GM10248 (cell line): Measurements from ENCODE around the gene PPP2R2B.

Experiments used
- CTCF ChIA-PET: fragments of 300-600 bp; sonication (Branson Sonifier 250); formaldehyde crosslinking; extraction: SDS; loops from one replicate; lab custom pipeline; 2021; ENCODE audit warnings: antibody characterized with exemption; lab: Yijun Ruan, JAX
- POLR2A ChIA-PET: fragments of 350-650 bp; sonication (Branson Sonifier 250); formaldehyde crosslinking; extraction: SDS; loops from one replicate; lab custom pipeline; 2020; ENCODE audit warnings: antibody characterized with exemption; lab: Yijun Ruan, JAX
- DNase-seq: peaks from one replicate; pipeline ENCODE4 v3.0.0; 2012; ENCODE audit errors: extremely low spot score
- TF ChIP-seq, protein P1 (sequence below): IDR thresholded peaks from 2 replicates; pipeline ENCODE4 v1.5.1; 2012; ENCODE audit warnings: mild to moderate bottlenecking, low read depth; ENCODE audit errors: extremely low read depth, missing control alignments, control extremely low read depth

Gene PPP2R2B

DNA sequence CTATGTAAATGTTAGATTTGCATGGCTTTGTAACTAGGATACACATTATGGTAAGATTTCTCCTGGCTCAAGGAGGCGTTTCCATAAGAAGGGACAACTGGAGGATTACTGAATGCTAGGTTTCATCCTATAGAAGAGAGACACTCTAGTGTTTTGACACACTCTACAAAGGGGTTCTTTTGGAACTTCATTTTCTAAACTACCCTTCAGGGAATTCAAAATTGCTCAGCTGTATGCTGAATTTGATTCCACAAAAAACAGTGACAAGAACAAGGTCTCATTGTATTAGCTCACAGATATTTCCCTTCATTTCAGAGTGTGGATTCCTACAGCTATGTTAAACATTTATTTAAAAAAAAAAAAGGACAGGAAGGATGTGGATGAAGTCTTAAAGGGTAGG, 151.7 kb downstream of the PPP2R2B start:
- CTCF ChIA-PET = no interaction called here
- TF ChIP-seq, protein P1, sequence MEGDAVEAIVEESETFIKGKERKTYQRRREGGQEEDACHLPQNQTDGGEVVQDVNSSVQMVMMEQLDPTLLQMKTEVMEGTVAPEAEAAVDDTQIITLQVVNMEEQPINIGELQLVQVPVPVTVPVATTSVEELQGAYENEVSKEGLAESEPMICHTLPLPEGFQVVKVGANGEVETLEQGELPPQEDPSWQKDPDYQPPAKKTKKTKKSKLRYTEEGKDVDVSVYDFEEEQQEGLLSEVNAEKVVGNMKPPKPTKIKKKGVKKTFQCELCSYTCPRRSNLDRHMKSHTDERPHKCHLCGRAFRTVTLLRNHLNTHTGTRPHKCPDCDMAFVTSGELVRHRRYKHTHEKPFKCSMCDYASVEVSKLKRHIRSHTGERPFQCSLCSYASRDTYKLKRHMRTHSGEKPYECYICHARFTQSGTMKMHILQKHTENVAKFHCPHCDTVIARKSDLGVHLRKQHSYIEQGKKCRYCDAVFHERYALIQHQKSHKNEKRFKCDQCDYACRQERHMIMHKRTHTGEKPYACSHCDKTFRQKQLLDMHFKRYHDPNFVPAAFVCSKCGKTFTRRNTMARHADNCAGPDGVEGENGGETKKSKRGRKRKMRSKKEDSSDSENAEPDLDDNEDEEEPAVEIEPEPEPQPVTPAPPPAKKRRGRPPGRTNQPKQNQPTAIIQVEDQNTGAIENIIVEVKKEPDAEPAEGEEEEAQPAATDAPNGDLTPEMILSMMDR = no peak
- no peak for DNase-seq
- POLR2A ChIA-PET = no interaction called here

DNA sequence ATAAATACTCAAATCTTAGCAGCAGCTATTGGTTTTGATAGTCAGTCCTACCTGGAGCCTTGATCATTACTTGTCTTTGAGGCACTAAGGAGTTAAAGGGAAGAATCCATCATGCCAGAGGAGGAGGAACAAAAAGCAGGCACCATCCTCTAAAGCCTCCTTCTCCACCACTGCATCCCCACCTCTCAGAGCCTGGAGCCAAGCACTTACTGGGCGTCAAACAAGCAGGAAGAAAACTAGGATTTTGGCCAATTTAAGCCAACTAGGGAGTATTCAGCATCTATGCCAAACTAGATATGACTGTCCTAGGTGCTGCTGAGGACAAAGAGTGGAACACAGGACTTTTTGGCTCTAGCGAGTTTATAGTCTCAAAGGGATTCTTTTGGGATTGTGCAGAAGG, 152.5 kb downstream of the PPP2R2B start:
- TF ChIP-seq, protein P1 = no peak
- CTCF ChIA-PET = interaction anchor here (1.1 kb wide), 1 partner anchor 17 kb away, joined by 4 read pairs; no protein-coding TSS in a partner anchor
- POLR2A ChIA-PET = no interaction called here
- DNase-seq = no peak

DNA sequence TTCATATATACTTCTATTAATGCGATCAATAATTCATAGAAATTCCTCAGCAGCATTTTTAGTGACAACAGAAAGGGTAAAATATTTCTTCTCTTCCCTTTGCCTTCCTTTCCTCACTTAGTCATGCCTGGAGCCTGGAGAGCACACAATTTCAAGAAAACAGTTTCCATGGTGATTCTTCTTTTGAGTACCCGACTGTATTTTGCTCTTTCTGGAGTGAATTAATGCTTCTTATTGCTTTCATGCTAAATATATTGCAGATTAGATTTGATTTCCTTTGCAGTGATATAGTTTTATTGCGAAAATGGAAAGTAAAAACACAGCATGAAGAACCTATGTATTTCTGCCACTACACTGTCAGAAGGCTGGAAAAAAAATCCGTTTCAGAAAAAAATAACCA, 153.5 kb downstream of the PPP2R2B start:
- ChIA-PET POLR2A (no interaction called here), CTCF (interaction anchor here (1.1 to 1.9 kb wide), 2 partner anchors 9 to 16 kb away, joined by 4 to 6 read pairs; no protein-coding TSS in a partner anchor)
- TF ChIP-seq, protein P1 = no peak
- DNase-seq = no peak

DNA sequence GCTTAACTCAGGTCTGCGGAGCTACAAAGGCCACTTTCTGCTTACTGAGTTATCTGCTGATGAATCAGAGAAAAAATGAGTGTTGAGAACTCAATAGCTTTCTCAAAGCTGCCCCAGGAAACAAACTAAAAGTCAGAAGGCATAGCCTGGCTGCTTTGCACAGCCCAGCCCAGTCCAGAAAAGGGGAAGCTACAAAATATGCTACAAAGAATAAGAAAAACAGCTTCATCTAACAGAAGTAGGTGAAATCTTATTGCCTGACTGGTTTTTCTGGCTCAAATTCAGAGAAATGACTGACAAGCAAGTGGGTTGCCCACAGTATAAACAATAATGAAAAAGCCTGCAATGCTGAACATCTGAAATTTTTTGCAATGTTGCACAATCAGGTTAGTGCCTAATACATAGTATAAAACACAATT, 156.2 kb downstream of the PPP2R2B start:
- POLR2A ChIA-PET = no interaction called here
- CTCF ChIA-PET = interaction anchor here (0.9 to 1.6 kb wide), 3 partner anchors 11 to 16 kb away, joined by 3 to 4 read pairs (median 4); no protein-coding TSS in a partner anchor
- DNase-seq = no peak
- TF ChIP-seq, protein P1 = no peak

DNA sequence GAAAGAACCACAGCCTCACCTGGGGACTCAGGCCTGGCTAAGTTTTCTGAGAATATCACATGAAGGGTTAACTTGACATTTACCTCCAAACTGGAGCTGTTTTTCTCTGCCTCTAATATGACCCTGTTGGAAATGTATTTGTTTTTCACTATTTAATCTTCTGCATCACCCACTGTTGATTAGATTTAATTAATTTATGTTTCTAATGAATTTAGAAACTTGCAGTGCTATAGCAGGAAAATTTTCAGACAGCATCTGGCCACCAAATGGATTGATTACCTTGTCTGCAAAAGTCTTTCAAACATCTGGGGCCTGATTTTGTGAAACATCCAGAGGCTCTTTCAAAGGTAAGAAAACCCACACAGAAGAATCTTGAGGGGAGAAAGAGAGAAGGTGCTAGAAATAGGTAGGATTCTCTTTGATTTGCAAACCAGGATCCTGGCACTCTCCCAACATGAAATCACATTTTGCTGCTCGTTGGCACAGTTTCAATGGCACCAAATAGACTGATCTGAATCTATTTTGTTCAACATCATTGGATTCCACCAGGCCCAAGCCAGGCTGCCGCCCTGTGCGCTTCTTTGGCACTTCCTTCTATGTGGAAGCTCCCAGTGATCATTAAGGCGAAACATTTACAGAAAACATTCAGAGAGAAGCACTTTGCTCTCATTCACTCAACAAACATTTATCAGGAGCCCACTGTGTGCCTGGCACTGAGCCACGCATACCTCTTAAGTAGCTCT, 157.3 kb downstream of the PPP2R2B start:
- no peak for DNase-seq
- POLR2A ChIA-PET = no interaction called here
- TF ChIP-seq, protein P1 = no peak
- CTCF ChIA-PET = interaction anchor here (1.3 to 1.6 kb wide), 2 partner anchors 12 to 18 kb away, joined by 3 to 4 read pairs; no protein-coding TSS in a partner anchor

DNA sequence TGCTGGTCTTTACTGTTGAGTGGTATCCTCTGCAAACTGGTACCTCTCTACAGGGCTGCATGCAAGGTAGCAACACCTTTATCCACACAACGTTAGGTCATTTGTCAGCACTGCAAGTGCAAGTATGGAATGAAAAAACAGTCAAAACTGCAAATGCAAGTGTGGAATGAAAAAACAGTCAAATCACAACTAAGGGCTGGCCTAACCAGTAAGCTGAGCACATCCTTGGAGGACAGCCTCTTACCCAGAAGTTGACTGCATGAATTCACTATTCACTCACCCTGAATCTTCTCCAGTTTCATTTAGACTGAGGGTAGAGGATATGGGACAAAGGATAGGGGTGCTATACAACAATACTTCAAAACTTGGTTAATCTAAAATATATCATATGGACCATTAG, 158.4 kb downstream of the PPP2R2B start:
- TF ChIP-seq, protein P1 = no peak
- ChIA-PET CTCF (interaction anchor here (1.4 kb wide), 1 partner anchor 15 kb away, joined by 3 read pairs; no protein-coding TSS in a partner anchor), POLR2A (no interaction called here)
- no peak for DNase-seq
